Measurements from ENCODE around the gene RTBDN.

DNA sequence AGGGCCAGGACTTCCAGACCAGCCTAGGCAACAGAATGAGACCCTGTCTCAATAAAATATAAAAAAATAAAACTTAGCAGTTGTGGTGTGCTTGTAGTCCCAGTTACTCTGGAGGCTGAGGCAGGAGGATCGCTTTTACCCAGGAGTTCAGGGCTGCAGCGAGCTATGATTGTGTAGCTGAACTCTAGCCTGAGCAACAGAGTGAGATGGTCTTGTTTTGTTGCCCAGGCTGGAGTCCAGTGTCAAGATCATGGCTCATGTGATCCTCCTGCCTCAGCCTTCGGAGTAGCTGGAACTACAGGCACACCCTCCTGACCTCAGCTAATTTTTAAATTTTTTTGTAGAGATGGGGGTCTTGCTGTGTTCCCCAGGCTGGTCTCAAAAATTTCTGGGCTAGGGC lies 47.4 kb downstream of the RTBDN start:
- TF ChIP-seq, protein P1, sequence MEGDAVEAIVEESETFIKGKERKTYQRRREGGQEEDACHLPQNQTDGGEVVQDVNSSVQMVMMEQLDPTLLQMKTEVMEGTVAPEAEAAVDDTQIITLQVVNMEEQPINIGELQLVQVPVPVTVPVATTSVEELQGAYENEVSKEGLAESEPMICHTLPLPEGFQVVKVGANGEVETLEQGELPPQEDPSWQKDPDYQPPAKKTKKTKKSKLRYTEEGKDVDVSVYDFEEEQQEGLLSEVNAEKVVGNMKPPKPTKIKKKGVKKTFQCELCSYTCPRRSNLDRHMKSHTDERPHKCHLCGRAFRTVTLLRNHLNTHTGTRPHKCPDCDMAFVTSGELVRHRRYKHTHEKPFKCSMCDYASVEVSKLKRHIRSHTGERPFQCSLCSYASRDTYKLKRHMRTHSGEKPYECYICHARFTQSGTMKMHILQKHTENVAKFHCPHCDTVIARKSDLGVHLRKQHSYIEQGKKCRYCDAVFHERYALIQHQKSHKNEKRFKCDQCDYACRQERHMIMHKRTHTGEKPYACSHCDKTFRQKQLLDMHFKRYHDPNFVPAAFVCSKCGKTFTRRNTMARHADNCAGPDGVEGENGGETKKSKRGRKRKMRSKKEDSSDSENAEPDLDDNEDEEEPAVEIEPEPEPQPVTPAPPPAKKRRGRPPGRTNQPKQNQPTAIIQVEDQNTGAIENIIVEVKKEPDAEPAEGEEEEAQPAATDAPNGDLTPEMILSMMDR (IDR thresholded peaks at IDR 0.05; ENCODE audit: insufficient read depth, low read length): no peak
- no peak for TF ChIP-seq POLR2AphosphoS5 (IDR thresholded peaks at IDR 0.05; ENCODE audit: low read depth)
- TF ChIP-seq, protein P2, sequence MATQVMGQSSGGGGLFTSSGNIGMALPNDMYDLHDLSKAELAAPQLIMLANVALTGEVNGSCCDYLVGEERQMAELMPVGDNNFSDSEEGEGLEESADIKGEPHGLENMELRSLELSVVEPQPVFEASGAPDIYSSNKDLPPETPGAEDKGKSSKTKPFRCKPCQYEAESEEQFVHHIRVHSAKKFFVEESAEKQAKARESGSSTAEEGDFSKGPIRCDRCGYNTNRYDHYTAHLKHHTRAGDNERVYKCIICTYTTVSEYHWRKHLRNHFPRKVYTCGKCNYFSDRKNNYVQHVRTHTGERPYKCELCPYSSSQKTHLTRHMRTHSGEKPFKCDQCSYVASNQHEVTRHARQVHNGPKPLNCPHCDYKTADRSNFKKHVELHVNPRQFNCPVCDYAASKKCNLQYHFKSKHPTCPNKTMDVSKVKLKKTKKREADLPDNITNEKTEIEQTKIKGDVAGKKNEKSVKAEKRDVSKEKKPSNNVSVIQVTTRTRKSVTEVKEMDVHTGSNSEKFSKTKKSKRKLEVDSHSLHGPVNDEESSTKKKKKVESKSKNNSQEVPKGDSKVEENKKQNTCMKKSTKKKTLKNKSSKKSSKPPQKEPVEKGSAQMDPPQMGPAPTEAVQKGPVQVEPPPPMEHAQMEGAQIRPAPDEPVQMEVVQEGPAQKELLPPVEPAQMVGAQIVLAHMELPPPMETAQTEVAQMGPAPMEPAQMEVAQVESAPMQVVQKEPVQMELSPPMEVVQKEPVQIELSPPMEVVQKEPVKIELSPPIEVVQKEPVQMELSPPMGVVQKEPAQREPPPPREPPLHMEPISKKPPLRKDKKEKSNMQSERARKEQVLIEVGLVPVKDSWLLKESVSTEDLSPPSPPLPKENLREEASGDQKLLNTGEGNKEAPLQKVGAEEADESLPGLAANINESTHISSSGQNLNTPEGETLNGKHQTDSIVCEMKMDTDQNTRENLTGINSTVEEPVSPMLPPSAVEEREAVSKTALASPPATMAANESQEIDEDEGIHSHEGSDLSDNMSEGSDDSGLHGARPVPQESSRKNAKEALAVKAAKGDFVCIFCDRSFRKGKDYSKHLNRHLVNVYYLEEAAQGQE (IDR thresholded peaks at IDR 0.05; ENCODE audit: insufficient replicate concordance, low read depth): no peak
- TF ChIP-seq GABPA (IDR thresholded peaks at IDR 0.05; ENCODE audit: low read depth): no peak

Measured in HL-60 (cell line).